Measurements from ENCODE around the gene PHACTR3.

The PHACTR3 gene

DNA sequence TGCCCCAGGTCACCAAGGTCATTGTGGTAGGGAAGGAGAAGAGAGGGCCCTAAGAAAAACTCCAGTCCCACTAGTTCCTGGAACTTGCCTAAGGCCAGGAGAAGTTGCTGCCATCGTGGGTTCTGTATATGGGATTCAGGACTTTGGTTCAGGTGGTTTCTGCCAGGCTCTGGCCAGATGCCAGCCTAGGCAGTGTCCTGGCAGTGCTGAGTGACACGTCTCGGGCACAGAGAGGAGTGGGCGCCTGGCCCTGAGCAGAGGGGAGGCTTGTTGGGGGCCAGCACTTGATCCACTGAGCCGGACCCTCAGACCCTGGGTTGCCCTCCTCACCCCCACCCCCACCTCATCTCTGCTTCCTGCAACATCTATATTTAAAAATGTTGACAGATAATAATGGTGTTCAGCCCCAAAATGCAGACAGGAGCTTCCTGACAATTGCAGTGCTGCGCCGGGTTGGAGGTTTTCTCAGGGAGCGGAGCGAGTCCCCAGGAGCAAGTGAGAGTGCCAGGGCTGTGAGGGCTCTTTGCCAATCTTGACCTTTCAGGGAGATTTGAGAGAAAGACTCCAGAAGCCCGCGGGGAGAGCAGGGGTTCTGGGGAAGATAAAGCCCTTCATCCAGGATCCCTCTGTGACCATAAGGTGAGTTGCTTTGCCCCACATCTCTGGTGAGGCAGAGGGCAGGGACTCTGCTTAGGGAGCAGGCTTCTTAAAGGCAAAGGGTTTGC lies 71.9 kb downstream of the PHACTR3 start:
- DNase-seq: no peak

GRCh38 chr20:59676851-59677182 lies 72.5 kb downstream of the PHACTR3 start:
- DNase-seq: no peak

GRCh38 chr20:59677586-59677985 lies 73.2 kb downstream of the PHACTR3 start:
- DNase-seq: no peak

DNA sequence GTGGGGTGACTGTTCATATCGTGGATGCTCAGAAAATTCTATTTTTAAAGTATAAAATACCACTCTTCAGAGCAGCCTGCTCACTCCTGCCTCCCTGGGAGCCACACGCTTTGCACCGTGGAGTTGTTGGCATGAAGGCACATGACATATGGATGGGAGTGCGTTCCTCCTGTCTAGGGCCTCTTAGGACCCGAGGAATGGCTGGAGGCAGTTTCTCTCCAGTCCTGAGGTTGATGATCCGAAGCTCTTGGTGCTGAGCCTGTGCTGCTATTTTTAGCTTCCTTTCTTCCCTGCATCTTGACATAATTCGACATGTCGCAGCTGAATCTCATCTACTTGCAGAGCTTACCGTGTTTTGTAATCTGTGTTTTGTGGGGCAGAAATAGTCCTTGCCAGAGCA lies 73.9 kb downstream of the PHACTR3 start:
- no peak for DNase-seq

GRCh38 chr20:59678951-59679350 lies 74.6 kb downstream of the PHACTR3 start:
- no peak for DNase-seq

DNA sequence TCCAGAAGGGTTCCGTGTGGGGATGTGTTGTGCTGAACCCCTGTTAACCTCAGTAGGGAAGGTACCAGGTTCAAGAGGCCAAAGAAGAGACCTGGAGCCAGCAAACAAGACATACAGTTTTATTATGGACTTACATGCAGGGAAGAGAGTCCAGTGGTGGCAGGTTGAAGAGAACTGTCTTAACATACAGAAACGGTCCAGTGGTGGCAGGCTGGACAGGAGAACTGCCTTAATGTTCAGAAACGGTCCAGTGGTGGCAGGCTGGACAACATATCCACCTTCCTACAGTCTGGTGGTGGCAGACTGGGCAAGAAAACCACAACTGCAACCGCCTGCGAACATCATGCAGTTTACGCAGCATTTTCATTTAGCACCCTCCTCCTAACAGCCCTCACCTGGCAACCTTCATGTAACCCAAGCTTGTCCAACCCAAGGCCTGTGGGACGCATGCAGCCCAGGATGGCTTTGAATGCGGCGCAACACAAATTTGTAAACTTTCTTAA lies 75.9 kb downstream of the PHACTR3 start:
- DNase-seq: no peak

- DNase-seq: no peak
Measured at GRCh38 chr20:59680852-59681251, 76.5 kb downstream of the PHACTR3 start.

- no peak for DNase-seq
Measured at GRCh38 chr20:59682603-59683002, 78.3 kb downstream of the PHACTR3 start.

GRCh38 chr20:59683181-59683580 lies 78.8 kb downstream of the PHACTR3 start:
- no peak for DNase-seq

- DNase-seq: no peak
Measured at GRCh38 chr20:59684685-59685242, 80.4 kb downstream of the PHACTR3 start.

- no peak for DNase-seq
Measured at GRCh38 chr20:59686404-59687346, 82.3 kb downstream of the PHACTR3 start.

DNA sequence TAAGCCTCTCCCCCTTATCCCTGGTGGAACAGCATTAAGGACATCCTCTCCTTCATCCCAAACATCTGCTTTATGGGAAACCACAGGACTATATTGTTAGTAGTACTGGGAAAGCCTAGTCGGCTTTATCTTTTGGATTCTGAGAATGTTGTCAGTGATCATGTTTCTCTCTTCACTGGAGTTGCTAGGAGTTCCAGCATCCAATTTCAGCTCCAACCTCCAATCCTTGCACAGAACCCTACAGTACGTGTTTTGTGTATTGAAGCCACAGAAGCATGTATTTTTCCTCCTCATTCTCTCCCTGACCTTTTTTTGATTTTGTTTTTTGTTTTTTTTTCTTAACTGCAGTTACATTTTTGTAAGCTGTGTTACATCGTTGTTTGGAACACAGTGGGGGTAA lies 84.0 kb downstream of the PHACTR3 start:
- DNase-seq: no peak

DNA sequence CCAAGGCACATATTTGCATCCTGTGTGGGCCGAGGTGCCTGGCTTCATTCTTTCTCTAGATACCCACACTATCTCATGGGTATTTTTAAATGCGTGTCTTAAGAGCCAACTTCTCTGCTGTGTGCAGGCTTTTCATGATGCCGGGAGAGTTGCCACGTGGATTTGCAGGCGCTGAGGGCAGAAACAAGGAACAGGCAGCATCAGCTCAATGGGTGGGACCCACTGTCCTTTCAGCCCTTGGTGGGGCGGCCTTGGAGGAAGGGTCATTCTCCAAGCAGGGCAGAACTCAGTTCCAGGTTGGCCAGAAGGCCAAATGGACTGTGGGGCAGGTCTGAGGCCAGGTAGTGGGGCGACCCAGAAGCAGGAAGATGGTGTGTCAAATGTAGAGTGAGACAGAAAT lies 84.7 kb downstream of the PHACTR3 start:
- DNase-seq: no peak

DNA sequence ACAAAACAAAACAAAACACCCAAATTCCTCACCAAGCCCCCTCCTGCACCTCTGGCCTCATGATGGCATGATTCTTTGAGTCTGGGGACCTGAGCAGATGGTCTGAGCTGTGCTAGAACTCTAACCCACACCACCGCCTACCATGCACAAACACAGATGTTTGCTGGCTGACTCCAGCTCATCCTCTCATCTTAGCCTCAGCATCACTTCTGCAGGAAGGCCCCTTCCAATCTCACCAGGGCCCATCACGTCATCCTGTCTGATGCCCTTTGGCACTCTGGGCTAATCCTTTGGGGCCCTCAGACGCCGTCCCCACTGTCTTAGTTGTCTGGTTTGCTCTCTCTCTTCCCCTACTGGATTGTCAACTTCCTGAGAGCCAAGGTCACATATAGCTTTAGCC lies 85.8 kb downstream of the PHACTR3 start:
- DNase-seq: no peak

DNA sequence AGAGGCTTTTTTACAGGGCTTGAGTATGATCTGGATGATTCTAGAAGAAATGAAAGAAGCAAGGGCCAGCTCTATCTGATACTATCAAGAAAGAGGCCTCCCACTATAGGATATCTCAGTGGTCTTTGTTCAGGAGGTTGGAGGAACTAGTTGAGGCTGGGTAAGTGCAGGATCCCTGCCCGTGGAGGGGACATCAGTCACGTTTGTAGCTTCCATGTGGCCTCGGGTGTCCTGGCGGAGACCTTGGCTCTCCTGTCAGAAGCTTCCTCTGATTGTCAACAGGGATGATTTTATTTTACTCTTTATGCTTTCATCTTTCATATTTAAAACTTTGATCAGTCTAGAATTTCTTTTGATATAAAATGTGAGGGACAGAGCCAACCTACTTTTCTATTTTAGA lies 86.6 kb downstream of the PHACTR3 start:
- DNase-seq: no peak

DNA sequence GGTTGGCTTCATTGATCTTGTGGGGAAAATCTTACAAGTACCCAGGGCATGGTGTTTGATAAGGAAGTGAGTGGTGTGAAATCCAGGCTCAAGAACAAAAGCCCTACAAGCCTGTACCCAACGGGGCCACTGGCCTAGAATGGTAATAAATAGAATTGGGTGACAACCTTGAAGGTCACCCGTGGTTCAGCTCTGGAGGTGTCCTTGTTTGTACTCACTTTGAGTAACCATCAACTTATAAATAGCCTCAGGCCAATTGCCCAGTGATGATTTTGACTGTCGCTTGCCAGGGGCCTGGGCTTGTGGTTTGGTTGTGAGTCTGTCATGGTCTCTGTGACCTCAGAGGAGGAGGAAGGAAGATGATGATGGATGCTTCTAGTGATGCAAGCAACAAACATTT lies 87.8 kb downstream of the PHACTR3 start:
- DNase-seq: no peak

- DNase-seq: no peak
Measured at GRCh38 chr20:59693587-59693986, 89.2 kb downstream of the PHACTR3 start.

GRCh38 chr20:59696476-59696875 lies 92.1 kb downstream of the PHACTR3 start:
- no peak for DNase-seq

GRCh38 chr20:59697068-59697467 lies 92.7 kb downstream of the PHACTR3 start:
- no peak for DNase-seq

GRCh38 chr20:59698598-59698997 lies 94.3 kb downstream of the PHACTR3 start:
- DNase-seq: no peak

DNA sequence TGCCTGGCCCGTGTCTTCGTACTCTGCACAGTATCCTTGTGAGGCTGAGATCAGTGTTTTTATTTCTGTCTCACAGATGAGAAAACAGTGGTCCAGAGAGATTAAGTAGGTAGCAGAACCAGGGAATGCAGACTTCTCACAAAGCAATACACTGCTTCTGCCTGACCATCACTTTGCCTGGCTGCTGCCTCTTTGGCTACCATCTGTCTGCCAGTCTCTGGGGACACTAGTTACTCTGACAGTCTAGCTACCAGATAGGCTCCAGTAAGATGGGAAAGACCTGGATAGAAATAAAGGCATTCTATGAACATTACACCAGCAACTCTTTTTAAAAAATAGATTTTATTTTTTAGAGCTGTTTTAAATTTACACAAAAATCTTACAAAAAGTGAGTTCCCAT lies 96.9 kb downstream of the PHACTR3 start:
- no peak for DNase-seq

GRCh38 chr20:59703046-59703445 lies 98.7 kb downstream of the PHACTR3 start:
- no peak for DNase-seq

DNA sequence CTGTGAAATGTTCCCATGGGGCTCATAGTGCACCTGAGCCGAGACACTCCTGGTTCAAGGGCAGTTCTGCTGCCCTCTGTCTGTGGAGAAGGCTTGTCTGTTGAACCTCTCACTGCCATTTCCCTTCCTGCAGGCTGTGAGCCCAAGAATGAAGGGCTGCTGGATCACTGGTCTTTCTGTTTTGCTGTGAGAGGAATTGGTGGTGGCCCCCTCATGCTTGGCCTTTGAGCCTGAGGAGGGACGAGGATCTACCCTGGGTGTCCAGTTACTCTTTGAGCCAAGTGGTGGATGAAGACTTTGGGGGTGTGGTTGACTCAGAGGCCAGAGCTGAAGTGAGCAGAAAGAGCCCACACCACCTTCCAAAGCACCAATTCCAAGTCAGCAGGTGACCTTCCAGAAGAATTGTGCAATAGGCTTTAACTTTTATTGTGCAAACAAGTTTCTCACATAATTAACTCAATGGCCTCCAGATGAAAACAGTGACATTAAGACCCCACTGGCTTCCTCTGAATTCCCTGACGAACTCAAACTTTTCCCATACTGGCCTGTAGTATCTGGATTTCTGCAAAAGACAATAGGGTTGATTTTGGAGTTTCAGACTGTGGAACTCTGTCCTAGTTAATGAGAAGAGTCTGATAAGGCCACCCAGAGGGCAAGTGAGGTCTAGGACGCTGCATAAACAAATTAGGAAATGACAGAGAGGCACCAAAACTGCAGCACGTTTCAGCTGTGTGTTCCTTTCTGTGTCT lies 101.5 kb downstream of the PHACTR3 start:
- DNase-seq: no peak
